ENCODE results near the gene PLA2G4A.

PLA2G4A gene

DNA sequence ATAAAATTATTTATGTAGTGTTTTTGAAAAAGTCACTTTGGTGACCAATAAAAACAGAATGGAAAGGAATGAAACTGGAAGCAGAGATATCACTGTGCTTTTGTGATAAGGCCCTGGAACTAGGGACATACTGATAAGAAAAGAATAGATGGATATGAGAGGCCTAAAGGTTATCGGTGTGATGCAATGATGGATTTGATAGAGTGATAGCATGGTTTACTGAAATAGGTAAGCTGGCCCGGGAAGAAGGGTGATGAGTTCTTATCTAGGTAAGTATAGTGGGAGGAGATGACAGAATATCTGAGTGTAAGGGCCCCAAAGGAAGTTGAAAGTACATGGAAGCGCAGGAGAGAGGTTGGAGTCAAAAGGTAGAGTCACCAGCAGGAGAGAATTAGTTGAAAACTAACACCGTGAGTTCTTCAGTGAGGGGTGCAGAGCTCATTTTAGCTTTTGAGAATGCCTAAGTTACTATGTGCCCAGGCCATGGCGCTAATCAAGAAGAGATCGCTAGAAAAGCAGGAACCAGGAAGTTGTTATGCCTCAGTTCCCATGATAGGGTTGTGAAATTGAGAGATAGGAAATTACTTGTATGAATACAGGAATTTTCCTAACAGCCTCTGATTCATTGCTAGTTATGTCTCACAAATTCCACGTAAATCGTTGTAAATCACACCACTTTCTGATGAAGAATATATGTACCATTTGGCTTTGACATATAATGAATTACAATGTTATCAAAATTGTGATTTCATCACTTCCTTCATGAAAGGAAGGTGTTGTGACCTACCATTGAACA, 115.3 kb downstream of the PLA2G4A start:
- Histone ChIP-seq H3K9me3 (ENCODE audit: control insufficient read depth, low read length) (no peaks in the 10 kb centered on the region), H4K8ac (ENCODE audit: low read length) (no peak overlapping the region), H3K14ac (ENCODE audit: low read length in 2 of 2) (no peak overlapping the region), H4K91ac (ENCODE audit: low read length) (no peak overlapping the region), H2AFZ (ENCODE audit: low read depth, low read length) (no peak overlapping the region), H3K36me3 (ENCODE audit: control insufficient read depth in 1 of 2, insufficient read depth in 2 of 2, low read depth in 1 of 2, low read length in 2 of 2) (peaks cover 0 to 8% of the 10 kb centered on the region in 2 experiments), H3K27ac (ENCODE audit: low read length, poor library complexity, severe bottlenecking) (no peak overlapping the region), H2BK5ac (ENCODE audit: low read depth, low read length, poor library complexity, severe bottlenecking) (no peak overlapping the region), H3K4ac (ENCODE audit: low read depth in 1 of 2, low read length in 2 of 2) (no peak overlapping the region), H3K4me2 (ENCODE audit: low read length, poor library complexity, severe bottlenecking) (no peak overlapping the region), H2AK5ac (ENCODE audit: low read length, severe bottlenecking) (no peak overlapping the region), H3K23ac (ENCODE audit: low read length in 2 of 2) (no peak overlapping the region), H3K79me1 (replicated peaks; ENCODE audit: low read length, poor library complexity, severe bottlenecking) (no peaks in the 10 kb centered on the region), H2BK120ac (ENCODE audit: low read depth, low read length) (no peak overlapping the region), H3K27me3 (ENCODE audit: control insufficient read depth in 1 of 2, insufficient read depth in 1 of 2, low read length in 2 of 2) (no peaks in the 10 kb centered on the region), H3K9ac (ENCODE audit: low read length) (no peak overlapping the region), H2BK12ac (ENCODE audit: low read length in 2 of 2) (no peak overlapping the region), H3K4me3 (ENCODE audit: insufficient read depth in 1 of 2, low read depth in 1 of 2, low read length in 2 of 2) (no peak overlapping the region), H3K18ac (ENCODE audit: low read depth in 1 of 2, low read length in 2 of 2) (no peak overlapping the region), H2BK15ac (ENCODE audit: low read depth, poor library complexity, severe bottlenecking) (no peak overlapping the region), H3K4me1 (ENCODE audit: control insufficient read depth, insufficient read depth, low read depth, low read length) (no peaks in the 10 kb centered on the region)
- WGBS = 89% methylated on average over 6 of the region's 8 CpGs
- no peak for DNase-seq

GRCh38 chr1:186945146-186945545, 116.4 kb downstream of the PLA2G4A start:
- no peak overlapping the region for H3K4ac ChIP-seq (ENCODE audit: low read depth in 1 of 2, low read length in 2 of 2)
- no peaks in the 10 kb centered on the region for H3K79me1 ChIP-seq (replicated peaks; ENCODE audit: low read length, poor library complexity, severe bottlenecking)
- DNase-seq = no peak
- H2BK12ac ChIP-seq (ENCODE audit: low read length in 2 of 2) = no peak overlapping the region
- no peak overlapping the region for H4K8ac ChIP-seq (ENCODE audit: low read length)
- H3K9ac ChIP-seq (ENCODE audit: low read length) = no peak overlapping the region
- no peaks in the 10 kb centered on the region for H3K9me3 ChIP-seq (ENCODE audit: control insufficient read depth, low read length)
- H4K91ac ChIP-seq (ENCODE audit: low read length) = no peak overlapping the region
- no peak overlapping the region for H3K4me3 ChIP-seq (ENCODE audit: insufficient read depth in 1 of 2, low read depth in 1 of 2, low read length in 2 of 2)
- no peak overlapping the region for H3K23ac ChIP-seq (ENCODE audit: low read length in 2 of 2)
- no peak overlapping the region for H3K4me2 ChIP-seq (ENCODE audit: low read length, poor library complexity, severe bottlenecking)
- H3K27ac ChIP-seq (ENCODE audit: low read length, poor library complexity, severe bottlenecking) = no peak overlapping the region
- no peaks in the 10 kb centered on the region for H3K27me3 ChIP-seq (ENCODE audit: control insufficient read depth in 1 of 2, insufficient read depth in 1 of 2, low read length in 2 of 2)
- H3K4me1 ChIP-seq (ENCODE audit: control insufficient read depth, insufficient read depth, low read depth, low read length) = no peaks in the 10 kb centered on the region
- no peak overlapping the region for H2BK120ac ChIP-seq (ENCODE audit: low read depth, low read length)
- H2AFZ ChIP-seq (ENCODE audit: low read depth, low read length) = no peak overlapping the region
- no peak overlapping the region for H2AK5ac ChIP-seq (ENCODE audit: low read length, severe bottlenecking)
- no peak overlapping the region for H3K14ac ChIP-seq (ENCODE audit: low read length in 2 of 2)
- peaks cover 0 to 4% of the 10 kb centered on the region in 2 experiments for H3K36me3 ChIP-seq (ENCODE audit: control insufficient read depth in 1 of 2, insufficient read depth in 2 of 2, low read depth in 1 of 2, low read length in 2 of 2)
- no peak overlapping the region for H2BK15ac ChIP-seq (ENCODE audit: low read depth, poor library complexity, severe bottlenecking)
- 96% methylated on average over 4 of the region's 4 CpGs for WGBS
- no peak overlapping the region for H3K18ac ChIP-seq (ENCODE audit: low read depth in 1 of 2, low read length in 2 of 2)
- H2BK5ac ChIP-seq (ENCODE audit: low read depth, low read length, poor library complexity, severe bottlenecking) = no peak overlapping the region

- Histone ChIP-seq H3K4me1 (ENCODE audit: control insufficient read depth, insufficient read depth, low read depth, low read length) (no peaks in the 10 kb centered on the region), H3K36me3 (ENCODE audit: control insufficient read depth in 1 of 2, insufficient read depth in 2 of 2, low read depth in 1 of 2, low read length in 2 of 2) (peaks cover 0 to 6% of the 10 kb centered on the region in 2 experiments), H2BK15ac (ENCODE audit: low read depth, poor library complexity, severe bottlenecking) (no peak overlapping the region), H3K27ac (ENCODE audit: low read length, poor library complexity, severe bottlenecking) (no peak overlapping the region), H3K4me3 (ENCODE audit: insufficient read depth in 1 of 2, low read depth in 1 of 2, low read length in 2 of 2) (no peak overlapping the region), H3K14ac (ENCODE audit: low read length in 2 of 2) (no peak overlapping the region), H3K9me3 (ENCODE audit: control insufficient read depth, low read length) (no peaks in the 10 kb centered on the region), H2AFZ (ENCODE audit: low read depth, low read length) (no peak overlapping the region), H3K18ac (ENCODE audit: low read depth in 1 of 2, low read length in 2 of 2) (no peak overlapping the region), H3K23ac (ENCODE audit: low read length in 2 of 2) (no peak overlapping the region), H3K4me2 (ENCODE audit: low read length, poor library complexity, severe bottlenecking) (no peak overlapping the region), H3K9ac (ENCODE audit: low read length) (no peak overlapping the region), H2BK5ac (ENCODE audit: low read depth, low read length, poor library complexity, severe bottlenecking) (no peak overlapping the region), H3K79me1 (replicated peaks; ENCODE audit: low read length, poor library complexity, severe bottlenecking) (no peaks in the 10 kb centered on the region), H3K27me3 (ENCODE audit: control insufficient read depth in 1 of 2, insufficient read depth in 1 of 2, low read length in 2 of 2) (no peaks in the 10 kb centered on the region), H2BK120ac (ENCODE audit: low read depth, low read length) (no peak overlapping the region), H4K91ac (ENCODE audit: low read length) (no peak overlapping the region), H2AK5ac (ENCODE audit: low read length, severe bottlenecking) (no peak overlapping the region), H4K8ac (ENCODE audit: low read length) (no peak overlapping the region), H3K4ac (ENCODE audit: low read depth in 1 of 2, low read length in 2 of 2) (no peak overlapping the region), H2BK12ac (ENCODE audit: low read length in 2 of 2) (no peak overlapping the region)
- DNase-seq = no peak
- WGBS = 100% methylated on average over 4 of the region's 4 CpGs
Observed at GRCh38 chr1:186948535-186948934, 119.8 kb downstream of the PLA2G4A start.

GRCh38 chr1:186949173-186949572, 120.4 kb downstream of the PLA2G4A start:
- H3K4ac ChIP-seq (ENCODE audit: low read depth in 1 of 2, low read length in 2 of 2) = no peak overlapping the region
- H4K91ac ChIP-seq (ENCODE audit: low read length) = no peak overlapping the region
- H3K4me3 ChIP-seq (ENCODE audit: insufficient read depth in 1 of 2, low read depth in 1 of 2, low read length in 2 of 2) = no peak overlapping the region
- H3K27ac ChIP-seq (ENCODE audit: low read length, poor library complexity, severe bottlenecking) = no peak overlapping the region
- no peak overlapping the region for H2AK5ac ChIP-seq (ENCODE audit: low read length, severe bottlenecking)
- H3K9ac ChIP-seq (ENCODE audit: low read length) = no peak overlapping the region
- no peak overlapping the region for H3K18ac ChIP-seq (ENCODE audit: low read depth in 1 of 2, low read length in 2 of 2)
- no peak for DNase-seq
- no peak overlapping the region for H2BK12ac ChIP-seq (ENCODE audit: low read length in 2 of 2)
- no peak overlapping the region for H3K4me2 ChIP-seq (ENCODE audit: low read length, poor library complexity, severe bottlenecking)
- H4K8ac ChIP-seq (ENCODE audit: low read length) = no peak overlapping the region
- no peak overlapping the region for H2BK15ac ChIP-seq (ENCODE audit: low read depth, poor library complexity, severe bottlenecking)
- no peak overlapping the region for H2BK5ac ChIP-seq (ENCODE audit: low read depth, low read length, poor library complexity, severe bottlenecking)
- peaks cover 0 to 6% of the 10 kb centered on the region in 2 experiments for H3K36me3 ChIP-seq (ENCODE audit: control insufficient read depth in 1 of 2, insufficient read depth in 2 of 2, low read depth in 1 of 2, low read length in 2 of 2)
- H3K4me1 ChIP-seq (ENCODE audit: control insufficient read depth, insufficient read depth, low read depth, low read length) = no peaks in the 10 kb centered on the region
- WGBS = no CpG with 5 or more reads among the region's 1 CpG
- no peak overlapping the region for H2BK120ac ChIP-seq (ENCODE audit: low read depth, low read length)
- H3K27me3 ChIP-seq (ENCODE audit: control insufficient read depth in 1 of 2, insufficient read depth in 1 of 2, low read length in 2 of 2) = no peaks in the 10 kb centered on the region
- H3K79me1 ChIP-seq (replicated peaks; ENCODE audit: low read length, poor library complexity, severe bottlenecking) = no peaks in the 10 kb centered on the region
- H3K23ac ChIP-seq (ENCODE audit: low read length in 2 of 2) = no peak overlapping the region
- H3K14ac ChIP-seq (ENCODE audit: low read length in 2 of 2) = no peak overlapping the region
- no peaks in the 10 kb centered on the region for H3K9me3 ChIP-seq (ENCODE audit: control insufficient read depth, low read length)
- H2AFZ ChIP-seq (ENCODE audit: low read depth, low read length) = no peak overlapping the region

All from mesenchymal stem cell (in vitro differentiated cells and primary cell).